Testis (tissue), 3 donors: ENCODE results near the gene TSSC4. TPM values are rescaled to one million over a fixed set of nuclear protein-coding genes. Genes with fewer than 3 reads are reported as not detected.
"Not testable (repeated sequence)": the region's sequence is repeated elsewhere in the genome, so short reads cannot be mapped to it uniquely, and the experiment has no call there.

Source experiments
- DNase-seq: peaks from one replicate; pipeline ENCODE4 v3.0.0-alpha.2; 2019
- H3K27ac ChIP-seq, 2 donors: fragments of 200-600 bp; sonication (generic); one replicate each; pipeline ENCODE4 v1.5.1; 2019
- H3K27me3 ChIP-seq: fragments of 200-600 bp; sonication (generic); one replicate; pipeline ENCODE4 v1.5.1; 2019
- H3K36me3 ChIP-seq: fragments of 200-600 bp; sonication (generic); one replicate; pipeline ENCODE4 v1.5.1; 2017; ENCODE audit warnings: low read depth; ENCODE audit errors: missing control alignments
- H3K4me1 ChIP-seq: fragments of 200-600 bp; sonication (generic); one replicate; pipeline ENCODE4 v1.5.1; 2019
- H3K4me3 ChIP-seq, 2 donors: fragments of 200-600 bp; sonication (generic); one replicate each; pipeline ENCODE4 v1.5.1; 2017 to 2019
- H3K9me3 ChIP-seq: fragments of 200-600 bp; sonication (generic); one replicate; pipeline ENCODE4 v1.5.1; 2017
- CTCF ChIP-seq, 3 experiments: fragments of 450-650 bp in 2 of 3; fragments of 200-600 bp in 1 of 3; sonication (generic) in 1 of 3; IDR thresholded peaks; one replicate each; pipeline ENCODE4 v1.5.1; 2016 to 2019; ENCODE audit warnings: antibody characterized with exemption in 3 of 3, mild to moderate bottlenecking in 2 of 3, moderate library complexity in 1 of 3
- POLR2A ChIP-seq: fragments of 450-650 bp; IDR thresholded peaks from one replicate; pipeline ENCODE4 v1.6.1; 2017; ENCODE audit warnings: antibody characterized with exemption, mild to moderate bottlenecking, moderate library complexity
- WGBS, 2 donors: methylation state at CpG; one replicate each; pipeline ENCODE4 v1.1.5; 2018; 5-methylcytosine and 5-hydroxymethylcytosine counted together
- intact Hi-C: fragments of 100-400 bp; cut with DNase I; formaldehyde crosslinking; loops from one replicate; pipeline ENCODE4 v1.15.1; 2023; ENCODE audit warnings: low total_unique reads
- polyA plus RNA-seq: library from polyadenylated mRNA; stranded (reverse); fragments of 350-450 nt; fragmentation: Illumina TruSeq; extraction: RNeasy Lipid Tissue Mini Kit (QIAGEN cat#74804); gene quantifications from one replicate; pipeline ENCODE4 v1.2.3, GENCODE V29; 2014; ENCODE audit warnings: low read depth, low replicate concordance; ENCODE audit not compliant: insufficient read depth
- total RNA-seq, 2 donors: library from RNA; depleted of rRNA; stranded (reverse); fragments of >200 nt; gene quantifications; one replicate each; pipeline ENCODE4 v1.2.3, GENCODE V29; 2016

TSSC4 gene
- total and polyA plus RNA-seq, 3 donors from 2014 or later: 87.4 to 133 (median 95.5) TPM

GRCh38 chr11:2357246-2357645 is 43.3 kb upstream of the TSSC4 start:
- no peak for DNase-seq
- no peak overlapping the region for H3K4me3 ChIP-seq
- no peaks in the 10 kb centered on the region for H3K9me3 ChIP-seq
- intact Hi-C loops: no loop called here
- H3K4me1 ChIP-seq: no peaks in the 10 kb centered on the region
- WGBS, 2 donors: 67 to 72% methylated on average over 7 to 8 of the region's 8 CpGs
- H3K27me3 ChIP-seq: no peaks in the 10 kb centered on the region
- TF ChIP-seq CTCF (IDR thresholded peaks at IDR 0.05) (no peak), POLR2A (no peak)
- H3K36me3 ChIP-seq: no peaks in the 10 kb centered on the region
- no peak overlapping the region for H3K27ac ChIP-seq

- H3K36me3 ChIP-seq, H3K27me3 ChIP-seq, H3K9me3 ChIP-seq, H3K4me3 ChIP-seq, intact Hi-C loops, H3K27ac ChIP-seq, DNase-seq, H3K4me1 ChIP-seq: not testable (repeated sequence)
- WGBS, 2 donors: 92 to 94% methylated on average over 12 to 13 of the region's 13 CpGs
Measured at GRCh38 chr11:2357651-2358050, 42.9 kb upstream of the TSSC4 start.

- Histone ChIP-seq H3K9me3 (no peaks in the 10 kb centered on the region), H3K27ac (no peak overlapping the region), H3K27me3 (no peaks in the 10 kb centered on the region), H3K36me3 (no peaks in the 10 kb centered on the region), H3K4me1 (no peaks in the 10 kb centered on the region), H3K4me3 (no peak overlapping the region)
- TF ChIP-seq POLR2A (no peak), CTCF (IDR thresholded peaks at IDR 0.05) (no peak)
- DNase-seq: no peak
- WGBS, 2 donors: 92 to 98% methylated on average over 11 of the region's 11 CpGs
- intact Hi-C loops: no loop called here
Measured at GRCh38 chr11:2358754-2359442, 41.7 kb upstream of the TSSC4 start.

GRCh38 chr11:2359557-2359956 is 41.0 kb upstream of the TSSC4 start:
- Histone ChIP-seq H3K4me3 (no peak overlapping the region), H3K4me1 (no peaks in the 10 kb centered on the region), H3K36me3 (no peaks in the 10 kb centered on the region), H3K27me3 (no peaks in the 10 kb centered on the region), H3K9me3 (no peaks in the 10 kb centered on the region), H3K27ac (no peak overlapping the region)
- WGBS, 2 donors: 97 to 100% methylated on average over 7 to 9 of the region's 9 CpGs
- no peak for DNase-seq
- intact Hi-C loops: no loop called here
- no peak for TF ChIP-seq CTCF (IDR thresholded peaks at IDR 0.05)
- TF ChIP-seq POLR2A: no peak

GRCh38 chr11:2360081-2360642 is 40.4 kb upstream of the TSSC4 start:
- no peaks in the 10 kb centered on the region for H3K27me3 ChIP-seq
- H3K36me3 ChIP-seq: no peaks in the 10 kb centered on the region
- no peak overlapping the region for H3K27ac ChIP-seq
- DNase-seq: no peak
- no peak overlapping the region for H3K4me3 ChIP-seq
- no peaks in the 10 kb centered on the region for H3K9me3 ChIP-seq
- intact Hi-C loops: no loop called here
- 90 to 94% methylated on average over 13 to 14 of the region's 14 CpGs for WGBS, 2 donors
- H3K4me1 ChIP-seq: no peaks in the 10 kb centered on the region
- TF ChIP-seq CTCF (IDR thresholded peaks at IDR 0.05): no peak
- no peak for TF ChIP-seq POLR2A
